Nephron (organoid): Measurements from ENCODE around the gene AGR3.
"Not testable (repeated sequence)": the region's sequence is repeated elsewhere in the genome, so short reads cannot be mapped to it uniquely, and the experiment has no call there.

ENCODE experiments used
- H3K27ac Mint-ChIP-seq, 3 experiments: 2 replicates each; pipeline ENCODE4 v1.8.0; 2020; ENCODE audit warnings: mixed read lengths in 3 of 3, mild to moderate bottlenecking in 2 of 3, moderate library complexity in 1 of 3
- H3K27me3 Mint-ChIP-seq: 2 replicates; pipeline ENCODE4 v1.8.0; 2021; ENCODE audit warnings: low read depth, mild to moderate bottlenecking, moderate library complexity, mixed read lengths
- H3K36me3 Mint-ChIP-seq: 2 replicates; pipeline ENCODE4 v1.8.0; 2020; ENCODE audit warnings: low read depth, mixed read lengths
- H3K4me1 Mint-ChIP-seq: 2 replicates; pipeline ENCODE4 v1.8.0; 2020; ENCODE audit warnings: mixed read lengths
- H3K4me3 Mint-ChIP-seq, 3 experiments: 2 replicates each; pipeline ENCODE4 v1.8.0; 2020; ENCODE audit warnings: mild to moderate bottlenecking in 3 of 3, mixed read lengths in 3 of 3, moderate library complexity in 2 of 3
- H3K9me3 Mint-ChIP-seq: 2 replicates; pipeline ENCODE4 v1.8.0; 2020; ENCODE audit warnings: mixed read lengths
- TF ChIP-seq, protein P1 (sequence below), 3 experiments: fragments of 200-600 bp; sonication (generic); IDR thresholded peaks; one replicate each; pipeline ENCODE4 v1.5.0; 2021; ENCODE audit warnings: antibody characterized with exemption in 3 of 3; ENCODE audit not compliant: unreplicated experiment in 3 of 3

Gene AGR3

DNA sequence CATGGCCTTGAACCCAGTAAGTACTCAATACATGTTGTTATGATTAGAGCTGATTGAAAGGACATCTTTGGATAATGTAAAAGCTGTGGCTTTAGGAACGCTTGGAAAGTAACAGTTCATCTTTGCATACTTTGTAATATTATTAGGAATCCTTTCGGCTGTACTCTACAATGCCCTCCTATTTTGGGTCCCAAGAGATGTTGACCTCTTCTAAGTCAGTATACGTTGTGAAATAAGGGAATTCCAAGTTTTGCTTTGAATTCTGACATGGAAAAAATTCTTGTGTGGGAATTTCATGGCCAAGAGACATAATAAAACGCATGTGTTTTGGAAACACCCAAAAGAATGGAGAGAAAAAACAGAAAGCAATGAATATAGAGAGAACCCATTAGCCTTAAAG, 7.7 kb downstream of the AGR3 start:
- Mint-ChIP-seq H3K27ac (no peak overlapping the region), H3K36me3 (no peaks in the 10 kb centered on the region), H3K27me3 (no peaks in the 10 kb centered on the region), H3K4me3 (no peak overlapping the region), H3K9me3 (peaks cover 6% of the 10 kb centered on the region), H3K4me1 (no peaks in the 10 kb centered on the region)
- TF ChIP-seq, protein P1, sequence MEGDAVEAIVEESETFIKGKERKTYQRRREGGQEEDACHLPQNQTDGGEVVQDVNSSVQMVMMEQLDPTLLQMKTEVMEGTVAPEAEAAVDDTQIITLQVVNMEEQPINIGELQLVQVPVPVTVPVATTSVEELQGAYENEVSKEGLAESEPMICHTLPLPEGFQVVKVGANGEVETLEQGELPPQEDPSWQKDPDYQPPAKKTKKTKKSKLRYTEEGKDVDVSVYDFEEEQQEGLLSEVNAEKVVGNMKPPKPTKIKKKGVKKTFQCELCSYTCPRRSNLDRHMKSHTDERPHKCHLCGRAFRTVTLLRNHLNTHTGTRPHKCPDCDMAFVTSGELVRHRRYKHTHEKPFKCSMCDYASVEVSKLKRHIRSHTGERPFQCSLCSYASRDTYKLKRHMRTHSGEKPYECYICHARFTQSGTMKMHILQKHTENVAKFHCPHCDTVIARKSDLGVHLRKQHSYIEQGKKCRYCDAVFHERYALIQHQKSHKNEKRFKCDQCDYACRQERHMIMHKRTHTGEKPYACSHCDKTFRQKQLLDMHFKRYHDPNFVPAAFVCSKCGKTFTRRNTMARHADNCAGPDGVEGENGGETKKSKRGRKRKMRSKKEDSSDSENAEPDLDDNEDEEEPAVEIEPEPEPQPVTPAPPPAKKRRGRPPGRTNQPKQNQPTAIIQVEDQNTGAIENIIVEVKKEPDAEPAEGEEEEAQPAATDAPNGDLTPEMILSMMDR (IDR thresholded peaks at IDR 0.05; ENCODE audit: unreplicated experiment in 3 of 3), result no peak

DNA sequence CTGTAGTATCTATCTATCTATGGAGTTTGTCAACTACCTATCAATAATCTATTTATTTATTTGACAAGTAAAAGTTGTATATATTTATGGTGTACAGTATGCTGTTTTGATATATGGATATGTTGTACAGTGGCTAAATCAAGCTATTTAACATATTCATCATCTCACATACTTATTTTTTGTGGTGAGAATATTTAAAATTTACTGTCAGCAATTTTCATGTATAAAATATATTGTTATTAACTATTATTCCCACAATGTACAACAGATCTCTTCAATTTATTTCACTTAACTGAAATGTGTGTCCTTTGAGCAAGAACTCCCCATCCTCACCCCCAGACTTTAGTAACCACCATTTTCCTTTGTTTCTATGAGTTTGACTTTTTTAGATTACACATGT, 14.5 kb downstream of the AGR3 start:
- Mint-ChIP-seq H3K4me3 (no peak overlapping the region), H3K27ac (no peak overlapping the region), H3K27me3 (no peaks in the 10 kb centered on the region), H3K9me3 (peaks cover 6% of the 10 kb centered on the region), H3K4me1 (no peaks in the 10 kb centered on the region), H3K36me3 (no peaks in the 10 kb centered on the region)
- TF ChIP-seq, protein P1 (IDR thresholded peaks at IDR 0.05; ENCODE audit: unreplicated experiment in 3 of 3), result no peak

DNA sequence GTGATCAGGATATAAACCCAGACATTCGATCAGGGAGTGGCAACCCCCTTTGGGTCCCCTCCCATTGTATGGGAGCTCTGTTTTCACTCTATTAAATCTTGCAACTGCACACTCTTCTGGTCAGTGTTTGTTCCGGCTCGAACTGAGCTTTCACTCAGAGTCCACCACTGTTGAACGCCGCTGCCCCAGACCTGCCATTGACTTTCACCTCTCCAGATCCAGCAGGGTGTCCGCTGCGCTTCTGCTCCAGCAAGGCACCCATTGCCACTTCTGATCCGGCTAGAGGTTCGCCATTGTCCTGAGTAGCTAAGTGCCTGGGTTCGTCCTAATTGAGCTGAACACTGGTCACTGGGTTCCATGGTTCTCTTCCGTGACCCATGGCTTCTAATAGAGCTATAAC, 28.6 kb downstream of the AGR3 start:
- H3K4me1 Mint-ChIP-seq, H3K9me3 Mint-ChIP-seq, H3K36me3 Mint-ChIP-seq: not testable (repeated sequence)

DNA sequence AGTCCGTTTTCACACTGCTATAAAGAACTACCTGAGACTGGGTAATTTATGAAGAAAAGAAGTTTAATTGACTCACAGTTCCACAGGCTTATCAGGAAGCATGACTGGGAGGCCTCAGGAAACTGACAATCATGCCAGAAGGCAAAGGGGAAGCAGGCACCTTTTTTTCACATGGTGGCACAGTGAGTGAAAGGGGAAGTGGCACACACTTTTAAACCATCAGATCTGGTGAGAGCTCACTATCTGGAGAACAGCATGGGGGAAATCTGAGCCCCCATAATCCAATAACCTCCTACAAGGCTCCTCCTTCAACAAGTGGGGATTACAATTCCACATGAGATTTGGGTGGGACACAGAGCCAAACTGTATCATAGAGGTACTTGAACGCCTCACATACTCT, 30.0 kb downstream of the AGR3 start:
- H3K4me1 Mint-ChIP-seq, result peaks cover 3% of the 10 kb centered on the region
- no peak overlapping the region for H3K4me3 Mint-ChIP-seq
- H3K36me3 Mint-ChIP-seq, result no peaks in the 10 kb centered on the region
- TF ChIP-seq, protein P1 (IDR thresholded peaks at IDR 0.05; ENCODE audit: unreplicated experiment in 3 of 3), result no peak
- H3K9me3 Mint-ChIP-seq, result no peaks in the 10 kb centered on the region
- no peaks in the 10 kb centered on the region for H3K27me3 Mint-ChIP-seq
- H3K27ac Mint-ChIP-seq, result no peak overlapping the region

More for the DNA sequence above, 28.6 kb downstream of the AGR3 start:
- not testable (repeated sequence) for H3K27me3 Mint-ChIP-seq, H3K4me3 Mint-ChIP-seq, H3K27ac Mint-ChIP-seq

DNA sequence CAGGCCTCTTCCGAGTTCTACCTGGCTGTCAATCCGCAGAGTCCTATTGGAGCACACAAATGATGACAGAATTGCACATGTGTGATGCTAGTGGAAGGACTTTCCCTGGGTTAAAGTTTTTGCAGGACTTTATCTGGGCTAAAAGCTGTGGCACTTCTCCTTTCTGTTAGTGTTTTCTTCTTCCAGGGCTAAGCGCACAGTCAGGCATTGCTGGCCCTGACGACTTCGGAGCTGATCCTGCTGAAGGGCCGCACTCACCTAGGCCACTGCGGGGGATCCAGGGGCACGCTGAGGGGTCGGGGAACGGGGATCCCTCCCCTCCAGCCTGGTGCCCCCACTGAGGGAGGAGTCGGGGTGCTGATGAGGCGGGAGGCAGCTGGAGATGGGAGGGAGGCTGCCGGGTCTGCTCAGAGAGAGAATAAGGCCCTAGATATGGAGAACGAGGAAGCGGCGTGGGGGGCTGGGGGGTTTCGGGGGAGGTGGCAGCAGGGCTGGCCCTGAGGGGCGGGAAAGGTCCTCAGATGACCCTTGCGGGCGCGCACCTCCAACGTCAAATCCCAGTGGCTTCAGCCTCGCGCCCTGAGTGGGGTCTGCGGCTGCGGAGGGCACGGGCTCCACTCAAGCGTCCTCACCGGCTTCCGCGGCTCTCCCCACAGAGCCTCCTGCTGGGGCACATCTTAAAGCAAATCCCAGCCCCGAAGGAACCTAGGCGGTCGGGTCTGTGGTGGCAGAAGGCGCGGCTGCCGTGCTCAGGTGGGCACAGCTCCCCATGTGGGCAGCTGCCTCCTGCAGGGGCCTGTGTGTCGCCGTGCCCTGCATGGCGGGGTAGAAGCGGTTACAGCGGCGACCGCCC, 30.9 kb downstream of the AGR3 start:
- TF ChIP-seq, protein P1 (IDR thresholded peaks at IDR 0.05; ENCODE audit: unreplicated experiment in 3 of 3), result no peak
- Mint-ChIP-seq H3K36me3 (no peaks in the 10 kb centered on the region), H3K27ac (no peak overlapping the region), H3K4me1 (peaks cover 3% of the 10 kb centered on the region), H3K4me3 (no peak overlapping the region), H3K27me3 (no peaks in the 10 kb centered on the region), H3K9me3 (no peaks in the 10 kb centered on the region)

DNA sequence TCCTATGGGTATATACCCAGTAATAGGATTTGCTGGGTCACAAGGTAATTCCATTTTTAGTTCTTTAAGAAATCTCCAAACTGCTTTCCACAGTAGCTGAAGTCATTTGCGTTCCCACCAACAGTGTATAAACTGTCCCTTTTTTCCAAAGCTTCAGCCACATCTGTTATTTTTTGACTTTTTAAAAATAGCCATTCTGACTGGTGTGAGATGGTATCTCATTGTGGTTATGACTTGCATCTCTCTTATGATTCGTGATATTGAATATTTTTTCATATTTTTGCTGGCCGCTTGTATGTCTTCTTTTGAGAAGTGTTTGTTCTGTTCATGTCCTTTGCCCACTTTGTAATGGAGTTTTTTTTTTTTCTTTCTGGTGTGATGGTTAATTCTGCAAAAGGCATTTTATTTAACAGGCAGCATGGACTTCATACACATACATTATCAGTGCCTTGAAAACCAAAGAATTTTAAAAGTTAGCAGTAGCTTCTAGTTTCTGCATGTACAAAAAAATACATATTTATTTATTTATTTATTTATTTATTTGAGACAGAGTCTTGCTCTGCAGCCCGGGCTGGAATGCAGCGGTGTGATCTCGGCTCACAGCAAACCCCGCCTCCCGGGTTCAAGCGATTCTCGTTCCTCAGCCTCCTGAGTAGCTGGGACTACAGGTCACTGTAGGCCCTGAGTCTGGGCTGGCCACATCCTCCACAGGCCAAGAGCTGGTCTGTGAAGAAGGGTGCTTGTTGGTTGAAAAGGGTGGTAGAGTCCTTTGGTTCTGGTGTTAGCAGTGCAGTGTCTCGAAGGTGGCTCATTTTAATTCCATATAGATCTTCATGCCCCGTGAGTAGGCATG, 32.3 kb downstream of the AGR3 start:
- Mint-ChIP-seq H3K4me1 (peaks cover 3% of the 10 kb centered on the region), H3K27ac (no peak overlapping the region), H3K4me3 (no peak overlapping the region), H3K36me3 (no peaks in the 10 kb centered on the region), H3K9me3 (no peaks in the 10 kb centered on the region), H3K27me3 (no peaks in the 10 kb centered on the region)
- TF ChIP-seq, protein P1 (IDR thresholded peaks at IDR 0.05; ENCODE audit: unreplicated experiment in 3 of 3), result no peak
